Kidney epithelial cell (primary cell): Measurements from ENCODE around the gene C2orf76. TPM values are rescaled to one million over a fixed set of nuclear protein-coding genes. Genes with fewer than 3 reads are reported as not detected.

Experiments used
- DNase-seq: peaks from one replicate; pipeline ENCODE4 v3.0.0-alpha.2; 2010; ENCODE audit warnings: low read depth
- H3K27me3 ChIP-seq: 2 replicates; pipeline ENCODE4 v1.6.0; 2011; ENCODE audit warnings: low read length; ENCODE audit not compliant: control insufficient read depth, insufficient read depth
- H3K36me3 ChIP-seq: 2 replicates; pipeline ENCODE4 v1.5.1; 2011; ENCODE audit warnings: low read length; ENCODE audit not compliant: control insufficient read depth, insufficient read depth
- H3K4me3 ChIP-seq: 2 replicates; pipeline ENCODE4 v1.5.1; 2011; ENCODE audit warnings: low read depth, mild to moderate bottlenecking, control low read depth, low read length
- total RNA-seq: library from RNA; depleted of rRNA; stranded (reverse); fragments of >200 nt; gene quantifications from 2 replicates; pipeline ENCODE4 v1.2.3, GENCODE V29; 2015
- TF ChIP-seq, protein P1 (sequence below): IDR thresholded peaks from 2 replicates; pipeline ENCODE4 v1.5.1; 2011; ENCODE audit warnings: mild to moderate bottlenecking, moderate library complexity, low read length, control low read depth, inconsistent platforms; ENCODE audit not compliant: insufficient read depth, poor library complexity, severe bottlenecking

Gene C2orf76
- total RNA-seq, 1 donor from 2014 or later = 6.4 TPM

DNA sequence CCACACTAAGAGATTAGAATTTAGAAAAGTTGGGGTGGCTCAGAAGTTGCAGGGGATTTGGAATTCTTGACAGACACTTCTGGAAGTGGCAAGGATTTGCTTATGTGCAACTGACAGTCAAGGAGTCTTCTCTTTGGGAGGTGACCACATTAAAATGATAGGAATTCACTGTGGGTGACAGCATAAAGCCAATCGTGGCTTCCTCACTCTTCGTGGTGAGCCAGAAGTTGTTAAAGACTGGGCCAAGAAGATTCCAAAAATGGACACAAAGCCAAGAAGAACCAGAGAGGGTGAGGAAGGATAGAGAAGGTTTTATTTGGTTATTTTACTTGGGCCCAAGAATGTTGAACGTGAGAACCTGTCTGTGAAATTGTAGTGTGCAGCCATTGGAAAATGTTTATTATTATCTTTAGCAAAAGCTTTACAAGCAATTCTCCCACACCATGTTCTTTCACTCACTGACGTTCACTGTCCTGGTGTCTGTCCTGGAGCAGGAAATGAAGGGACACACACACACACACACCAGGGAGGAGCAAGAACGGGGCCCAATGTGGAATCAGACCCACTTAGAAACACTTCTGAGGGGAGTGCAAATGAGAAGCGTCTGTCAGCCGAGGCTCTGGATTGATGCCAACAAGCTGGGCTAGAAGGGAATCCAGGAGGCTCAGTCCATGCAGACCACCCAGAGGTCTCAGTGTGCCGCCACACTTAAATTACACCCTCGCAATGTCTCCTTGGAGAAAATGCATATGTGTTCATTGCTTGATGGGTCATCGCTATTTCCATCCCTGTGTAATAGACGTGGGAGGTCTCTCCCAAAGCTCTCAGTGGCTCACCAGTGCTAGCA is 105.8 kb downstream of the C2orf76 start:
- TF ChIP-seq, protein P1, sequence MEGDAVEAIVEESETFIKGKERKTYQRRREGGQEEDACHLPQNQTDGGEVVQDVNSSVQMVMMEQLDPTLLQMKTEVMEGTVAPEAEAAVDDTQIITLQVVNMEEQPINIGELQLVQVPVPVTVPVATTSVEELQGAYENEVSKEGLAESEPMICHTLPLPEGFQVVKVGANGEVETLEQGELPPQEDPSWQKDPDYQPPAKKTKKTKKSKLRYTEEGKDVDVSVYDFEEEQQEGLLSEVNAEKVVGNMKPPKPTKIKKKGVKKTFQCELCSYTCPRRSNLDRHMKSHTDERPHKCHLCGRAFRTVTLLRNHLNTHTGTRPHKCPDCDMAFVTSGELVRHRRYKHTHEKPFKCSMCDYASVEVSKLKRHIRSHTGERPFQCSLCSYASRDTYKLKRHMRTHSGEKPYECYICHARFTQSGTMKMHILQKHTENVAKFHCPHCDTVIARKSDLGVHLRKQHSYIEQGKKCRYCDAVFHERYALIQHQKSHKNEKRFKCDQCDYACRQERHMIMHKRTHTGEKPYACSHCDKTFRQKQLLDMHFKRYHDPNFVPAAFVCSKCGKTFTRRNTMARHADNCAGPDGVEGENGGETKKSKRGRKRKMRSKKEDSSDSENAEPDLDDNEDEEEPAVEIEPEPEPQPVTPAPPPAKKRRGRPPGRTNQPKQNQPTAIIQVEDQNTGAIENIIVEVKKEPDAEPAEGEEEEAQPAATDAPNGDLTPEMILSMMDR = no peak
- Histone ChIP-seq H3K36me3 (no peaks in the 10 kb centered on the region), H3K27me3 (no peaks in the 10 kb centered on the region), H3K4me3 (no peak overlapping the region)
- DNase-seq = no peak

DNA sequence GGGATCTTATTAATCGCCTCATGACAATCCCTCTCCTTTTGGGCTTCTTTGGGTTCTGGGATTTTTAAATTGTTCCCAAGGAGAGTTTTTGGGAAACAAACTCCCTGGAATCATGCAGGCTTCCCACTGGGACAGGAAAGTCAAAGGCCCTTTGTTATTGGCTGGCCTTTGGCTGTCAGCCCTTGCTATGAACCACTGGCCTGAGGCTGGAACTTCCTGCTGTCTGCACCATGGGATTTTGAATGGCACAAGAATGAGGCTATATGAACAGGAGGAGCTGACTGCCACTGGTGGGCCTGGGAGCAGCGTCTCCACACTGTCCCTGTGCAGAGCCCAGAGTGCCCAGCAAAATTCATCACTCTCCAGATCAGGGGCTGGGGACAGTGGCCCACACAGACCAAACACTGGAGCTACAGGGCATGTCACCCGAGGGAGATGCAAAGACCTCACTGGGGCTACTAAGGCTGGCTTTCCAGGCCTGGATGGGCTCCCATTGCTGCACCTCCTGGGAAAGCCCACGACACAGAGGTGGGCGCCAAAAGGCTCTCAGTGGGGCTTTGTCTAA is 107.3 kb downstream of the C2orf76 start:
- DNase-seq = no peak
- TF ChIP-seq, protein P1 = no peak
- no peaks in the 10 kb centered on the region for H3K27me3 ChIP-seq
- peaks cover 1% of the 10 kb centered on the region for H3K36me3 ChIP-seq
- H3K4me3 ChIP-seq = no peak overlapping the region

DNA sequence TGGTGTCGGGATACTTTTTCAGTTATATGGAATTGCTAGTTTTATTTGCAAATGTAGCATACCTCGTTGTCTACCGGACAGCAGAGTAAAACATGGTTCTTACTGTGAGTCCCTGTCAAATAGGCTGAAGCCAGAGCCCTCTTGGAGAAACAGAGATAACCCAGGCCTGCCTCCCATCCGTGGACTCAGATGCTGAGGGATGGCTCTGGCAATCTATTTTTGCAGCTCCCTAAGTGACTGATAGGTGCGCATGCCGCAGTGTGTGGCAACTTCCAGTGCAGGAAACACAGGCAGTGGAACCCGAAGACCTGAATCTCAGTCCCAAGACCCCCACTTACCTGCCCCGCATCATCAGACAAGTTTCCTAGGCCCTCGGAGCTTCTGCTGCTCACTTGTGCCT is 109.4 kb downstream of the C2orf76 start:
- TF ChIP-seq, protein P1 = no peak
- Histone ChIP-seq H3K27me3 (no peaks in the 10 kb centered on the region), H3K36me3 (peaks cover 1% of the 10 kb centered on the region), H3K4me3 (no peak overlapping the region)
- DNase-seq = no peak

DNA sequence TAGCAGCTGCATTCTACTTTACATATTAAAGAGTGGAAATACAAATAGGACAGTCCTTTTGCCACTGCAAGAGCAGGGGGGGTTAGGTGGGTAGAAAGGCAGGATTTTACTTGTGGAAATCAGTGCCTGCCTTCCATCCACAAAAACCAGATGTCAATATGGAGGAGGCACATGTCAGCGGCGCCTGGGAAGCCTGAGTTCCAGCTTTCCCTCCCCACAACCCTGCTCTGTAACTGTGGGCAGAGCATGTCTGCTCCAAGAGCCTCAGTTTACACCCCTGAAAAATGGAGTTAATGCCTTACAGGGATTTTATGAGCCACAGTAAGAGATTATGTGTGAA is 110.1 kb downstream of the C2orf76 start:
- Histone ChIP-seq H3K36me3 (peaks cover 1% of the 10 kb centered on the region), H3K4me3 (no peak overlapping the region), H3K27me3 (no peaks in the 10 kb centered on the region)
- TF ChIP-seq, protein P1 = no peak
- DNase-seq = no peak

DNA sequence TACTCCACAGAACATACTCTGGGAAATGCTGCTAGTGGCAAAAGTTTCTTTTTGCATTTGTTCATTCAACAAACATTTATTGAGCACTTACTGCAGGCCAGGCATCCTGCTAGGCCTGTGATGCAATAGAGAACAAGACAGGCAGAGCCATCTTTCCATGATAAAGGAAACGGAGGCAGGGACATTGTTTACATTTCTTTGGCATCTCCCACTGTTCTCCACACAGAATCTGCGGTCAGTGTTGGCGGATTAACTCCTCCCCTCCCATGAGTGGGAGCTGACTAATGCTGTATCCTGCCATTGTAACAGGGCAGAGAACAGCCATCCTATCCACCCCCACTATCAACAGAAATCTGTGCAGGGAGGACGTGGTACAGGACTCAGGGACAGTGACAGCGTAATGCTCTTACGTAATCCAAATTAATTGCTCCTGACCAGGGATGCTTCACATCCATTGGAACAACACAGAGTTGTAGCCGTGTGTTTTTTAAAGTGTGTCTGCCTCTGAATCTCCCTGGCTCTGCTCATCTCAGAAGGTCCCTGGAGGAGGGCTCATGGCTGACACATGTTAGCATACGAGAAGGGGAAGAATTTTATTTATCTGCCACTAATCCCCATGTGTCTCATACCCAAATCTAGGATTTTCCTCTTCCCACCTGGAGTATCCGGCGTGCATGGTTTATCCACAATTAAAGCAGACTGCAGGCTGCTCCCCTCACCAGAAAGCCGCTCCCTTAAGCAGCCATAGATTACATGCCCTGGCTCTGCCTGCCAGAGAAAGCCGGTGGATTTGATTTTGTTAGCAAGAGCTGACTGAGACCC is 110.7 kb downstream of the C2orf76 start:
- DNase-seq = peak; percentile 89
- no peak overlapping the region for H3K4me3 ChIP-seq
- H3K27me3 ChIP-seq = no peaks in the 10 kb centered on the region
- TF ChIP-seq, protein P1 = no peak
- H3K36me3 ChIP-seq = peaks cover 1% of the 10 kb centered on the region
